Upper lobe of left lung (tissue), 6 donors: Measurements from ENCODE around the gene NPTXR. TPM values are rescaled to one million over a fixed set of nuclear protein-coding genes. Genes with fewer than 3 reads are reported as not detected.

Experiments
- ATAC-seq, 2 donors: fragments of 200-7000 bp; cut with Tn5 transposase; one replicate each; pipeline ENCODE4 v1.9.1; 2022; ENCODE audit warnings: mild to moderate bottlenecking in 2 of 2, moderate library complexity in 2 of 2; ENCODE audit not compliant: low FRiP score in 2 of 2
- DNase-seq, 2 donors: peaks; one replicate each; pipeline ENCODE4 v3.0.0-alpha.2; 2019 to 2020
- H3K27ac ChIP-seq, 4 donors: fragments of 200-600 bp; sonication (generic); one replicate each; pipeline ENCODE4 v1.5.1; 2016 to 2019
- H3K27me3 ChIP-seq, 4 donors: fragments of 200-600 bp; sonication (generic); one replicate each; pipeline ENCODE4 v1.5.1; 2017 to 2019
- H3K36me3 ChIP-seq, 4 donors: fragments of 200-600 bp; sonication (generic); one replicate each; pipeline ENCODE4 v1.5.1; 2016 to 2019
- H3K4me1 ChIP-seq, 4 donors: fragments of 200-600 bp; sonication (generic); one replicate each; pipeline ENCODE4 v1.5.1; 2018 to 2019
- H3K4me3 ChIP-seq, 4 donors: fragments of 200-600 bp; sonication (generic); one replicate each; pipeline ENCODE4 v1.5.1; 2017 to 2019; ENCODE audit warnings: mild to moderate bottlenecking in 2 of 4, moderate library complexity in 1 of 4
- H3K9me3 ChIP-seq, 4 donors: fragments of 200-600 bp; sonication (generic); one replicate each; pipeline ENCODE4 v1.5.1; 2018 to 2019
- CTCF ChIP-seq, 6 experiments: fragments of 450-650 bp in 4 of 6; fragments of 200-600 bp in 2 of 6; sonication (generic) in 2 of 6; IDR thresholded peaks; one replicate each; pipeline ENCODE4 v1.5.1; 2016 to 2019; ENCODE audit warnings: antibody characterized with exemption in 6 of 6
- EP300 ChIP-seq, 4 donors: sonication (generic); formaldehyde crosslinking; IDR thresholded peaks; one replicate each; pipeline ENCODE4 v1.5.1; 2017; ENCODE audit warnings: antibody characterized with exemption in 4 of 4, control low read depth in 2 of 4
- POLR2A ChIP-seq, 4 donors: fragments of 450-650 bp; IDR thresholded peaks; one replicate each; pipeline ENCODE4 v1.5.1; 2016 to 2017; ENCODE audit warnings: antibody characterized with exemption in 4 of 4, mild to moderate bottlenecking in 2 of 4
- POLR2AphosphoS5 ChIP-seq, 2 donors: sonication (generic); formaldehyde crosslinking; IDR thresholded peaks; one replicate each; pipeline ENCODE4 v1.5.1; 2017; ENCODE audit warnings: antibody characterized with exemption in 2 of 2
- WGBS, 2 donors: methylation state at CpG; one replicate each; pipeline ENCODE4 v1.1.5; 2017 to 2018; 5-methylcytosine and 5-hydroxymethylcytosine counted together
- total RNA-seq, 6 donors: library from RNA; depleted of rRNA in 4 of 6; stranded (reverse); fragments of >200 nt in 4 of 6; gene quantifications; one replicate each; pipeline versions ENCODE4 v1.1.0 to v1.2.1, GENCODE V29; 2016 to 2021
- donor health status: DM: no; HTN: no; CAD: no; lungs with moderate emphysema.
- donor health status: DM: no; HTN: yes; CAD: no; lungs with severe emphysema.

NPTXR gene
- total RNA-seq, 6 donors from 2014 or later: 1.4 to 6.6 (median 3.0) TPM; not detected in 1

GRCh38 chr22:38830845-38831108 is 13.1 kb downstream of the NPTXR start:
- Histone ChIP-seq H3K36me3 (no peaks in the 10 kb centered on the region), H3K9me3 (no peaks in the 10 kb centered on the region), H3K27me3 (no peaks in the 10 kb centered on the region), H3K27ac (no peak overlapping the region), H3K4me3 (no peak overlapping the region), H3K4me1 (peaks cover 0 to 3% (median 0%) of the 10 kb centered on the region in 4 donors)
- ATAC-seq: no peak
- 69 to 80% methylated on average over 5 to 7 of the region's 7 CpGs for WGBS, 2 donors
- TF ChIP-seq POLR2AphosphoS5 (IDR thresholded peaks at IDR 0.05) (no peak), CTCF (IDR thresholded peaks at IDR 0.05) (no peak), EP300 (IDR thresholded peaks at IDR 0.05) (no peak), POLR2A (IDR thresholded peaks at IDR 0.05) (no peak)
- no peak for DNase-seq

- H3K4me3 ChIP-seq: no peak overlapping the region
- H3K27ac ChIP-seq: no peak overlapping the region
- WGBS, 2 donors: 85 to 92% methylated on average over 13 to 17 of the region's 17 CpGs
- peaks cover 0 to 3% (median 0%) of the 10 kb centered on the region in 4 donors for H3K4me1 ChIP-seq
- no peak for DNase-seq
- H3K36me3 ChIP-seq: no peaks in the 10 kb centered on the region
- H3K9me3 ChIP-seq: no peaks in the 10 kb centered on the region
- H3K27me3 ChIP-seq: no peaks in the 10 kb centered on the region
- TF ChIP-seq EP300 (IDR thresholded peaks at IDR 0.05): no peak
- no peak for TF ChIP-seq POLR2A (IDR thresholded peaks at IDR 0.05)
- no peak for TF ChIP-seq CTCF (IDR thresholded peaks at IDR 0.05)
- TF ChIP-seq POLR2AphosphoS5 (IDR thresholded peaks at IDR 0.05): no peak
- ATAC-seq: no peak
These were observed 13.6 kb downstream of the NPTXR start for GRCh38 chr22:38830026-38830844.

- peaks cover 0 to 3% (median 0%) of the 10 kb centered on the region in 4 donors for H3K4me1 ChIP-seq
- no peak overlapping the region for H3K4me3 ChIP-seq
- no peaks in the 10 kb centered on the region for H3K27me3 ChIP-seq
- H3K36me3 ChIP-seq: no peaks in the 10 kb centered on the region
- no peak for ATAC-seq
- TF ChIP-seq EP300 (IDR thresholded peaks at IDR 0.05): no peak
- TF ChIP-seq CTCF (IDR thresholded peaks at IDR 0.05): no peak
- no peak for TF ChIP-seq POLR2A (IDR thresholded peaks at IDR 0.05)
- no peak for TF ChIP-seq POLR2AphosphoS5 (IDR thresholded peaks at IDR 0.05)
- 77 to 79% methylated on average over 3 to 4 of the region's 4 CpGs for whole genome bisulfite sequencing, 2 donors
- no peaks in the 10 kb centered on the region for H3K9me3 ChIP-seq
- no peak overlapping the region for H3K27ac ChIP-seq
- no peak for DNase-seq
These were observed 14.3 kb downstream of the NPTXR start for GRCh38 chr22:38829485-38829884.

GRCh38 chr22:38828616-38829205 is 15.1 kb downstream of the NPTXR start:
- TF ChIP-seq POLR2AphosphoS5 (IDR thresholded peaks at IDR 0.05): no peak
- no peak for TF ChIP-seq CTCF (IDR thresholded peaks at IDR 0.05)
- no peak for TF ChIP-seq POLR2A (IDR thresholded peaks at IDR 0.05)
- TF ChIP-seq EP300 (IDR thresholded peaks at IDR 0.05): no peak
- no peak for DNase-seq

More at GRCh38 chr22:38828616-38829205, 15.1 kb downstream of the NPTXR start:
- H3K27me3 ChIP-seq: no peaks in the 10 kb centered on the region
- peaks cover 0 to 3% (median 0%) of the 10 kb centered on the region in 4 donors for H3K4me1 ChIP-seq
- H3K4me3 ChIP-seq: no peak overlapping the region
- no peak for ATAC-seq
- H3K27ac ChIP-seq: no peak overlapping the region
- H3K9me3 ChIP-seq: no peaks in the 10 kb centered on the region
- H3K36me3 ChIP-seq: no peaks in the 10 kb centered on the region
- 82 to 83% methylated on average over 8 to 10 of the region's 10 CpGs for WGBS, 2 donors
